AG09319 (cell line): ENCODE data around the gene RADIL.

Experiments
- DNase-seq: peaks from one replicate; pipeline ENCODE4 v3.0.0-alpha.2; 2010; ENCODE audit warnings: low read depth; ENCODE audit errors: extremely low read depth
- CTCF ChIP-seq: IDR thresholded peaks from 2 replicates; pipeline ENCODE4 v1.5.1; 2011; ENCODE audit warnings: low read depth, mild to moderate bottlenecking, inconsistent platforms, low read length, moderate library complexity

Gene RADIL

GRCh38 chr7:4883372-4884144 lies at the start of gene RADIL:
TSS of gene RADIL (minus strand) at chr7:4883716. CDS start at chr7:4878139, 5,577 bp downstream.
- TF ChIP-seq CTCF, result peak; percentile 92
- peak; percentile 78 for DNase-seq

GRCh38 chr7:4931943-4932342 lies 48.4 kb upstream of the RADIL start:
- DNase-seq, result no peak

GRCh38 chr7:4929005-4929404 lies 45.5 kb upstream of the RADIL start:
- TF ChIP-seq CTCF, result no peak
- DNase-seq, result no peak

More at GRCh38 chr7:4931943-4932342, 48.4 kb upstream of the RADIL start:
- TF ChIP-seq CTCF, result no peak

- no peak for TF ChIP-seq CTCF
Measured at GRCh38 chr7:4928445-4928844, 44.9 kb upstream of the RADIL start.

GRCh38 chr7:4919969-4920766 lies 36.7 kb upstream of the RADIL start:
- no peak for TF ChIP-seq CTCF
- no peak for DNase-seq

More at GRCh38 chr7:4928445-4928844, 44.9 kb upstream of the RADIL start:
- DNase-seq, result no peak

GRCh38 chr7:4916113-4916512 lies 32.6 kb upstream of the RADIL start:
- no peak for DNase-seq
- TF ChIP-seq CTCF, result no peak
